Hindlimb muscle (tissue), 1 donor: ENCODE data around the gene XK. TPM values are rescaled to one million over a fixed set of nuclear protein-coding genes. Genes with fewer than 3 reads are reported as not detected.
"Not testable (repeated sequence)": the region's sequence is repeated elsewhere in the genome, so short reads cannot be mapped to it uniquely, and the experiment has no call there.

Experiments
- DNase-seq: peaks from one replicate; pipeline ENCODE4 v3.0.0-alpha.2; 2013
- polyA plus RNA-seq: library from polyadenylated mRNA; unstranded; fragments of 120-200 nt; gene quantifications from one replicate; pipeline ENCODE4 v1.2.1, GENCODE V29; 2013; ENCODE audit not compliant: insufficient read length

XK gene
- polyA plus RNA-seq, 1 donor, result 6.2 TPM

- no peak for DNase-seq
Measured at GRCh38 chrX:37754516-37754915, 68.9 kb downstream of the XK start.

- no peak for DNase-seq
Measured at GRCh38 chrX:37755025-37755424, 69.4 kb downstream of the XK start.

- DNase-seq, result no peak
Measured at GRCh38 chrX:37757082-37757481, 71.5 kb downstream of the XK start.

- no peak for DNase-seq
Measured at GRCh38 chrX:37759351-37759750, 73.8 kb downstream of the XK start.

- no peak for DNase-seq
Measured at GRCh38 chrX:37759878-37760418, 74.4 kb downstream of the XK start.

- DNase-seq, result no peak
Measured at GRCh38 chrX:37763400-37763799, 77.8 kb downstream of the XK start.

- DNase-seq, result no peak
Measured at GRCh38 chrX:37765507-37765906, 79.9 kb downstream of the XK start.

- DNase-seq, result no peak
Measured at GRCh38 chrX:37767430-37767829, 81.8 kb downstream of the XK start.

GRCh38 chrX:37768866-37769265, 83.3 kb downstream of the XK start:
- not testable (repeated sequence) for DNase-seq

- no peak for DNase-seq
Measured at GRCh38 chrX:37776283-37776986, 90.8 kb downstream of the XK start.

- no peak for DNase-seq
Measured at GRCh38 chrX:37776987-37777325, 91.4 kb downstream of the XK start.

GRCh38 chrX:37779857-37780256, 94.3 kb downstream of the XK start, which contains the start of gene CYBB:
Gene CYBB, plus strand, starts transcription at chrX:37780059. Its CDS starts 19 bp downstream, at chrX:37780078.
- no peak for DNase-seq

GRCh38 chrX:37781081-37781480, 95.5 kb downstream of the XK start:
- no peak for DNase-seq

Other genes starting within 250 kb of the XK start
- gene LANCL3, start 114.1 kb upstream of the XK start, polyA plus RNA-seq, result 0.26 TPM
- gene CYBB, start 94.3 kb downstream of the XK start, polyA plus RNA-seq, result 22.6 TPM
- 8.8 TPM for gene DYNLT3, start 161.8 kb downstream of the XK start, polyA plus RNA-seq